GM21619 (cell line): ENCODE data around the gene ZFPM1.

ENCODE experiments used
- ATAC-seq: cut with Tn5 transposase; IDR thresholded peaks from one replicate; pipeline ENCODE4 v1.9.1; 2021; ENCODE audit not compliant: unreplicated experiment

The ZFPM1 gene

DNA sequence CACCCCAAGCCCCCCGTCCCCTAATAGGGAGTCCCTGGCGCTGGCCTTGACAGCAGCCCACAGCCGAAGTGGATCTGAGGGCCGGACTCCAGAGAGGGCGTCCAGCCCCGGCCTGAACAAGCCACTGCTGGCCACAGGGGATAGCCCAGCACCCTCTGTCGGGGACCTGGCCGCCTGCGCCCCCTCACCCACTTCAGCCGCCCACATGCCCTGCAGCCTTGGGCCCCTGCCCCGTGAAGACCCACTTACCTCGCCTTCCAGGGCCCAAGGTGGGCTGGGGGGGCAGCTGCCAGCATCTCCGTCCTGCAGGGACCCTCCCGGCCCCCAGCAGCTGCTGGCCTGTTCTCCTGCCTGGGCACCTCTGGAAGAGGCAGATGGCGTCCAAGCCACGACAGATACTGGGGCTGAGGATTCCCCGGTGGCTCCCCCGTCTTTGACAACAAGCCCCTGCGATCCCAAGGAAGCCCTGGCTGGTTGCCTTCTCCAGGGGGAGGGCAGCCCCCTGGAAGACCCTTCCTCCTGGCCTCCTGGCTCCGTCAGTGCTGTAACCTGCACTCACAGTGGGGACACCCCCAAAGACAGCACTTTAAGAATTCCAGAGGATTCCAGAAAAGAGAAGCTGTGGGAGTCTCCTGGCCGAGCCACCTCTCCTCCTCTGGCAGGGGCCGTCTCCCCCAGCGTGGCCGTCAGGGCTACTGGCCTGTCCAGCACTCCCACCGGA is 19.3 kb upstream of the ZFPM1 start:
- no peak for ATAC-seq

DNA sequence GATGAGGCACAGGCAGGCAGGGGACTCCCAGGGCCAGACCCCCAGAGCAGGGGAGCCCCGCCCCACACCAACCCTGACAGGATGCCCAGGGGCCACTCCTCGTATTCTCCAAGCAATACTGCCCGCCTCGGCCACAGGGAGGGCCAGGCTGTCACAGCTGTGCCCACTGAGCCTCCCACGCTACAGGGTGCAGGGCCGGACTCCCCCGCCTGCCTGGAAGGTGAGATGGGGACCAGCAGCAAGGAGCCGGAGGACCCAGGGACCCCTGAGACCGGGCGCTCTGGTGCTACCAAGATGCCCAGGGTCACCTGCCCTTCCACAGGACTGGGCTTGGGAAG is 18.8 kb upstream of the ZFPM1 start:
- ATAC-seq = no peak

DNA sequence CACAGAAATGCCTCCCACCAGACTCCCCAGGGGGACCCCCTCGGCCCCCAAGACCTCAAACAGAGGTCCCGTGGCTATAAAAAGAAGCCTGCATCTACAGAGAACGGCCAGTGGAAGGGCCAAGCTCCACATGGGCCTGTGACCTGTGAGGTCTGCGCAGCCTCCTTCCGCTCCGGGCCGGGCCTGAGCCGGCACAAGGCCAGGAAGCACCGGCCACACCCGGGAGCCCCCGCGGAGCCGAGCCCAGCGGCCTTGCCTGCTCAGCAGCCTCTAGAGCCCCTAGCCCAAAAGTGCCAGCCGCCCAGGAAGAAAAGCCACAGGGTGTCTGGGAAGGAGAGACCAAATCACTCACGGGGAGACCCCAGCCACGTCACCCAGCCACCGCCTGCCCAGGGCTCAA is 18.3 kb upstream of the ZFPM1 start:
- ATAC-seq = no peak

DNA sequence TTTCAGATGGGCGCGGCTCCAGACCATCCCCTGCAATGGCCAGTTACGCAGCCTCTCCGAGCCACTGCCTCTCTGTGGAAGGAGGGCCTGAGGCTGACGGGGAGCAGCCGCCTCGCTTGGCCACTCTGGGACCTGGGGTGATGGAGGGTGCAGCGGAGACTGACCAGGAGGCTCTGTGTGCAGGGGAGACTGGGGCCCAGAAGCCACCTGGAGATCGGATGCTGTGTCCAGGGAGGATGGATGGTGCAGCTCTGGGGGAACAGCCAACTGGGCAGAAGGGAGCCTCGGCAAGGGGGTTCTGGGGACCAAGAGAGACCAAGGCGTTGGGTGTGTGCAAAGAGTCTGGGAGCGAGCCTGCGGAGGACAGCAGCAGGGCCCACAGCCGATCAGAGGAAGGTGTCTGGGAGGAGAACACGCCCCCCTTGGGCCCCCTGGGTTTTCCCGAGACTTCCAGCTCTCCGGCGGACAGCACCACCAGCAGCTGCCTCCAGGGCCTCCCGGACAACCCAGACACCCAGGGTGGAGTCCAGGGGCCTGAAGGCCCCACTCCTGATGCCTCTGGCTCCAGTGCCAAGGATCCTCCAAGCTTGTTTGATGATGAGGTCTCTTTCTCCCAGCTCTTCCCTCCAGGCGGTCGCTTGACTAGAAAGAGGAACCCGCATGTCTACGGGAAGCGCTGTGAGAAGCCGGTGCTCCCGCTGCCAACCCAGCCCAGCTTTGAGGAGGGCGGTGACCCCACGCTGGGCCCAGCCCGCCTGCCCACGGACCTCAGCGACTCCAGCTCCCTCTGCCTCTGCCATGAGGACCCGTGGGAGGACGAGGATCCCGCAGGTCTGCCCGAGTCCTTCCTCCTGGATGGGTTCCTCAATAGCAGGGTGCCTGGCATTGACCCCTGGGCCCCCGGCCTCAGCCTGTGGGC is 17.4 kb upstream of the ZFPM1 start:
- ATAC-seq = no peak

DNA sequence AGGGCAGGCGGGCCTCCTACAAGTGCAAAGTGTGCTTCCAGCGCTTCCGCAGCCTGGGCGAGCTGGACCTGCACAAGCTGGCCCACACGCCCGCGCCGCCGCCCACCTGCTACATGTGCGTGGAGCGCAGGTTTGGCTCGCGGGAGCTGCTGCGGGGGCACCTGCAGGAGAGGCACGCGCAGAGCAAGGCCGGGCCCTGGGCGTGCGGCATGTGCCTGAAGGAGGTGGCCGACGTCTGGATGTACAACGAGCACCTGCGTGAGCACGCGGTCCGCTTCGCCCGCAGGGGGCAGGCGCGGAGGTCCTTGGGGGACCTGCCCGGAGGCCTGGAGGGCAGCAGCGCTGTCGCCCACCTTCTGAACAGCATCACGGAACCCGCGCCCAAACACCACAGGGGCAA is 16.3 kb upstream of the ZFPM1 start:
- no peak for ATAC-seq

DNA sequence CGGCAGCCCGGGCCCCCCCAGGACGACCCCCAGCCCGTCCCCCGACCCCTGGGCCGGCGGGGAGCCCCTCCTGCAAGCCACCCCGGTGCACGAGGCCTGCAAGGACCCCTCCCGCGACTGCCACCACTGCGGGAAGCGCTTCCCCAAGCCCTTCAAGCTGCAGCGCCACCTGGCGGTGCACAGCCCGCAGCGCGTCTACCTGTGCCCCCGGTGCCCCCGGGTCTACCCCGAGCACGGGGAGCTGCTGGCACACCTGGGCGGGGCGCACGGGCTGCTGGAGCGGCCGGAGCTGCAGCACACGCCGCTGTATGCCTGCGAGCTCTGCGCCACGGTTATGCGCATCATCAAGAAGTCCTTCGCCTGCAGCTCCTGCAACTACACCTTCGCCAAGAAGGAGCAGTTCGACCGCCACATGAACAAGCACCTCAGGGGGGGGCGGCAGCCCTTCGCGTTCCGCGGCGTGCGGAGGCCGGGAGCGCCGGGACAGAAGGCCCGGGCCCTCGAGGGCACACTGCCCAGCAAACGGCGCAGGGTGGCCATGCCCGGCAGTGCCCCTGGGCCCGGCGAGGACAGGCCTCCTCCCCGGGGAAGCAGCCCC is 15.6 kb upstream of the ZFPM1 start:
- no peak for ATAC-seq

DNA sequence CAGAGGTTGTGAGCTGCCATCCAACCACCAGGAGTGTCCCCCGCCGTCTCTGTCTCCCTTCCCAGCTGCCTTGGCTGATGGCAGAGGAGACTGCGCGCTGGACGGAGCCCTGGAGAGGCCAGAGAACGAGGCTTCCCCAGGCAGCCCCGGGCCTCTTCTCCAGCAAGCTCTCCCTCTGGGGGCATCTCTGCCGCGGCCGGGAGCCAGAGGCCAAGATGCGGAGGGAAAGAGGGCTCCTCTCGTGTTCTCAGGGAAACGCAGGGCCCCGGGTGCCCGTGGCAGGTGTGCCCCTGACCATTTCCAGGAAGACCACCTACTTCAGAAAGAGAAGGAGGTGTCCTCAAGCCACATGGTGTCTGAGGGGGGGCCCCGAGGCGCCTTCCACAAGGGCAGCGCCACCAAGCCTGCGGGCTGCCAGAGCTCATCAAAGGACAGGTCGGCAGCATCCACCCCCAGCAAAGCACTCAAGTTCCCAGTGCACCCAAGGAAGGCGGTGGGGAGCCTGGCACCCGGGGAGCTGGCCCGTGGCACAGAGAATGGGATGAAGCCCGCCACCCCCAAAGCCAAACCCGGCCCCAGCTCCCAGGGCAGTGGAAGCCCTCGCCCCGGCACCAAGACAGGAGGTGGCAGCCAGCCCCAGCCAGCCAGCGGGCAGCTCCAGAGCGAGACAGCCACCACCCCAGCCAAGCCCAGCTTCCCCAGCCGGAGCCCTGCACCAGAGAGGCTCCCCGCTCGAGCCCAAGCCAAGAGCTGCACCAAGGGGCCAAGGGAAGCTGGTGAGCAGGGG is 14.8 kb upstream of the ZFPM1 start:
- ATAC-seq = no peak

DNA sequence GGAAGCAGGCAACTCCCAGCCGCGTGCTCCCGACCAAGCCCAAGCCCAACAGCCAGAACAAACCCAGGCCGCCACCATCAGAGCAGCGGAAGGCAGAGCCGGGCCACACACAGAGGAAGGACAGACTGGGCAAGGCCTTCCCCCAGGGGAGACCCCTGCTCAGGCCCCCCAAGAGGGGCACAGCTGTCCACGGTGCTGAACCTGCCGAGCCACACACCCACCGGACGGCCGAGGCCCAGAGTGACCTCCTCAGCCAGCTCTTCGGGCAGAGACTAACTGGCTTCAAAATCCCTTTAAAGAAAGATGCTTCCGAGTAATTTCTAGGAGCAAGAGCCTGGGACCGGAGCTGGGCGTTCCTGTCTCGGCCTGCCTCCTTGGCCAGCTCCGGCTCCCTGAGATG is 14.1 kb upstream of the ZFPM1 start:
- ATAC-seq = no peak

DNA sequence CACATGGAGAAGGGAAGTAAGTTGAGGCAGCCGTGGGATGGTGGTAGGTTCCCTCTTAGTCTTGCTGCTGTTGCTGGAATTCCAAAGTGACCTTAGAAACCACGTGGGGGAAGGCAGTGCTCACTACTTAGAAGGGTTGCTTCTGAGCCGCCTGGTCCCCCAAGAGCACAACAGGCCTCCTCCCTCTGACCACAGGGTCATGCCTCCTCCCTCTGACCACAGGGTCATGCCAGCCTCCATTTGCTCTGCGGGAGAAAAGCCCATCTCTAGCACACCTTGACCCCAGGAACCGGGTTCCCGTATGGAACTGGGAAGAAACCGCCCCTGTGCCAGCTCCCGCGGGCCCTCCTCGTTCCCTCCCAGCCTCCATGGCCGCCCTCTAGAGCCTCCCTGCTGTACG is 13.4 kb upstream of the ZFPM1 start:
- no peak for ATAC-seq

DNA sequence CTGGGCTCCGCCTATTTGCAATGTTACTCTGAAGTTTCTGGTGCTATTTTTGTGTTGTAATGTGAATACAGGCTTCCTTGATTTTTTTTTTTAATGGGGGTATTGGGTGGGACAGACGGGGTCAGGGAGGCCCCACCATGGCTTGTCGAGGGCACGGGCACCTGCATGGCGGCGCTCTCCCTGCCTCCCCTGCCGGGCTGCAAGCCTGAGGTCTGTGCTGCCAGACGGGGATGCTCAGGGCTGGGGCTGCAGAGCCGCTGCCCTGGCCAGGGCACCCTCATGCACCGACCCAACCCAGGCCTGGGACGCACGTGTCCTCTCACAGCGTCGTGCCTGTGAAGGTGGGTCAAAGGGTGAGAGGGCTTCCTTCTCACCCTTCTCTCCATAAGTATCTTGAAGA is 13.0 kb upstream of the ZFPM1 start:
- no peak for ATAC-seq

DNA sequence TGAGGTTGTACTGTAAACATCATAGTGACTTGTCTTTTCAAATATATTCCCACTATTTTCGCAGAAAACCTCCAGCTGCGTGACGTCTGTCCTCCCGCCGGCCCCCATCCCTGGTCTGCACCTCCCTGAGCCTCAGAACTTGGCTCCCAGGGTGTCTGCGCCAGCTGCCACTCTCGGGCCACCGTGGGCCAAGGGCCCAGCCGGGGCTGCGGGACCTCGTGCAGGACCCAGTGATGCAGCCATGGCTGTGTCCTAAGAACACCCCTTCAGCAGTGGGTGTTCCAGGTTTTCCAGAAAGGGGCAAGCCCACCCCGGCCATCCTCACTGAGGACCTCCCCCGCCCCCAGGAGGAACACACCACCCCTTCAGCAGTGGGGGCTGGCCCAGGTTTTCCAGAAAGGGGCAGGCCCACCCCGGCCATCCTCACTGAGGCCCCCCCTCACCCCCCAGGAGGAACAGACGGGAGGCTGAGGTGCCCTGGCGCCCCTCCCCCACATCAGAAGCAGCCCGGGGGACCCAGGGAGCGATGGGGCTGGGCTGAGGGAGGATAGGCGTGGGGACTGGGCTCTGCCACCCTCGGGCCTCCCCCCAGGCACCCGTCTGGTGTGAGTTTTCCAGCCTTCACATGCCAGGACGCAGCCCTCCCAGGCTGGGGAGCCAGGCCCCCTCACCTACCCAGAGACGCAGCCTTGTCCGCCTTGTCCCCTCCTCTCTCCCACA is 12.2 kb upstream of the ZFPM1 start:
- ATAC-seq = no peak

DNA sequence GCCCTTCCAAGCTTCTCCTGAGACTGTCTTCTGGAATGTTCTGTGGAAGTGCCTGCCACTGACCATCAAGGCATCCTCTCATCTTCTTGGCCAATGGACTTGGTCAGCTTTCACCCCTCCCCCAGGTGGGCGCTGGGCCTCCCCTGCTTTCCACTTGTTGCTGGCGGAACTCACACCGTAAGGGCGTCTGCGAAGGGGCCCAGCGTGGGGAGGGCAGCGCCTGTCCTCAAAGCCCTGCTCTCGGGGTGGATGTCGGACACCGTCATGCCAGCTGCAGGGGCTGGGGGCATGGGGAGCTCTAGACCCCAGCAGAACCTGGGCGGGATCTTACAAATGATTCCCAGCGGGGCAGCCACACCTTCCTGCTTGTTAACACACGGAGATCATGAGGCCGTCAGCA is 11.6 kb upstream of the ZFPM1 start:
- ATAC-seq = no peak

DNA sequence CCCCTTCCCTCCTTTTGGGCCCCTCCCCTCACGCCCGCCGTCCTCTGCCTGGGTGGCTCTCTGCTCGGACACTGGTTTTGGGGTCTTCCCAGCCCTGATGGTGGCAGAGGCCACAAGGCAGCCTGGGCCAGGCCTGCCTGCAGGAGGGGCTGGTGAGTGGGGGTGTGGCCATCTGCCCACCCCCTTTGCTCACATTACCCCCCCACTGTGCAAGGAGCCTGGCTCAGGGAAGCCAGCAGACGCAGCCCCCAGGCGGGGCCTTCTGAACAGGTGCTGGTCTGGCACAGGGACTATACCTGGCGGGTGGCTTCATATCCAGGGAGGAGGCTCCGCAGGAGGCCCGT is 10.7 kb upstream of the ZFPM1 start:
- no peak for ATAC-seq

DNA sequence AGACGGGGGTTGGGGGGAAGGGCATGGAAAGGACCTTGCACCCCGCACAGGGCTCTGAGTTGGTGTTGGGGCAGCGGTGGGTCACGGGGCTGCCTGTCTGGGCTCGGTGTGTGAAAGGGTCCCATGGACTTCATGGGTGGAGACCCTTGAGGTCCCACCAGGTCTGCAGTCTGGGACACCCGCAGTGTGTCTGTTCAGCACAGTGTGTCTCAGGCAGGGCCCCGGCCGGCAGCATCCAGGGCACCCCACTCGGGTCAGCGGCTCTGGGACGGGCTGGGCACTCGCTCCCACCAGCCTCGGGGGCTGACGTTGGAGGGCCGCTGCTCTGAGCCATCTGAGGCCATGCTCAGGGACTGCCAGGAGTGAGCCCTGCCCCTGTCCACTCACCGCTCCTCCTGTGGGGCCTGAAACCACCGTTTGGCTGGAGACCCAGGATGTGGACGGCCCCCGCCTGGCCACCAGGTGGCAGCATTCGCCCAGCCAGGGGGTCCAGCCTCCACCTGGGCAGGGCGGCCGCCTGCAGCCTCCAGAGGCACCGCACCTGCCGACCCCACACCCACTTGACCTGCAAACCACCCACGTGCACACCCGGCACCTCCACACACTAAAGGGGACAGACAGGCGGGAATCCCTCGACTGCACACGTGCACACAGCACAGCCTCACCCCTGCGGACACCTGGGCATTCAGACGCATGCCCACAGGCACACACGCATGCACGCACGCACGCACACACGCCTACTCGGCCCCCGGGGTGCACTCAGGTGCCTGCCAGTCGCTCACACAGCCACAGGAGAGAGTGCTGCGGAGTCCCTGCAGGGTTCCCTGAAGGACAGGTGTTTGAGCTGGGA is 10.1 kb upstream of the ZFPM1 start:
- ATAC-seq = no peak

DNA sequence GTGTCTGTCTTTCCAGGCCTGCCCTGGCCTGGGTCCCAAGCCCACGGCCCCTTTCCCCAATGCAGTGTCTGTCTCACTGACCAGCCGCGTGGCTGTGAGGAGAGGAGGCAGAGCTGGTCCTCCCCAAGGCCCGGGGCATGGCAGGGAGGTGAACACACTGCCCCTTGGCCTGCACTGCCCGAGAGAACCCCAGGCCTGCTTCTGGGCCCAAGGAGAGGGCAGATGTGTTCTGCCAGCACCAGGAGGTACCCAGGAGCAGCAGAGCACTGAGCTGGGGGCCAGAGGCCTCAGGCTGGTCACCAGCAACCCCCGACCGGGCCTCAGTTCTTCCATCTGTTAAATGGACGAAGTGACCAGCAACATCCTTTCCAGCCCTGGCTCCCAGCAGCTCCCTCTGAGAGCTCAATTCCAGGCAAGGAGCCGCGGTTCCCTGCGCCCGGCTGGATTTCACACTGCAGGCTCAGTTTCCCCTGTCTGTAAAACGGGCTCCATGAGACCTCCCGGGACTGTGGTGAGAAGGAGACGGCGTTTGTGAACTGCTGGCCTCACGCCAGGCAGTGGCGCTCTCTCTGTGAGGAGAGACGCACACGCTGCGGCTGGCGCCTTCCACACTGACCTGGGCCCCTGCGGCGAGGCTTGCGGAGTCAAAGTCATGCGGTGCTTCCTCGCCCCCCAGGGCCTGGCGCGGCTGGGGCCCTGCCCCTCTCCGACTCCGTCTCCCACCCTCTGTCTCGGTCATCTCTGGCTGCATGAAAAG is 8.1 kb upstream of the ZFPM1 start:
- ATAC-seq = no peak

DNA sequence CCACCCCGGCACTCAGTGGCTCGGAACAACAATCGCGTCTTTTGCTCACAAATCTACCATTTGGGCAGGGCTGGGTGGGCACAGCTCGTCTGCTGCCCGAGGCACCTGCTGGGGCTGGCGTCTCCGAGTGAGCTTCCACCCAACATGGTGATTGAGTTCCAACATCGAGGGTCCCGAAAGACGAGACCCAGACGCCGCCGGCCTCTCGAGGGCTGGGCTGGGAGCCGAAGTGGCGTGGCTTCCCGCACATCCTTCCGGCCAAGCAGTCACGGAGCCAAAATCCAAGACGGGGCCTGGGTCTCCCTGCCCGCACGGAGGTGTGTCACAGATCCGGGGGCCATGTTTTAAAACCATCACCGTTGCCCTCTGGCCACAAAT is 7.5 kb upstream of the ZFPM1 start:
- no peak for ATAC-seq

DNA sequence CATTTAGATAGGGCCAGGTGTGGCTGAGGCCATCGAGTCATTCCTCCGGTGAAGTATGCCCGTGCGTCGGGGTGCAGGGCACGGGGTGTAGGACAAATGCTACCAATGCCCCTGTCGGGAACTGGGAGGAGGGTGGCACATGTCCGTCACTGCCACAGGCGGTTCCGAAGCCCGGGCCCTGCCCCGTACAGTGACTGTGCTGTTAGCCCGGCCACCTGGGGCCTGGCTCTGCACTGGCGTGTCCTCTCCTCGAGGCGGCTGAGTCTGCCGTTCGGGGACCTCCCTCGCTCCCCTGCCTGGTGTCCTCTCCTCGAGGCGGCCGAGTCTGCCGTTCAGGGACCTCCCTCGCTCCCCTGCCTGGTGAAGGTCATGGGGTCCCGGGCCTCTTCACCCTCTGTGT is 7.0 kb upstream of the ZFPM1 start:
- no peak for ATAC-seq

DNA sequence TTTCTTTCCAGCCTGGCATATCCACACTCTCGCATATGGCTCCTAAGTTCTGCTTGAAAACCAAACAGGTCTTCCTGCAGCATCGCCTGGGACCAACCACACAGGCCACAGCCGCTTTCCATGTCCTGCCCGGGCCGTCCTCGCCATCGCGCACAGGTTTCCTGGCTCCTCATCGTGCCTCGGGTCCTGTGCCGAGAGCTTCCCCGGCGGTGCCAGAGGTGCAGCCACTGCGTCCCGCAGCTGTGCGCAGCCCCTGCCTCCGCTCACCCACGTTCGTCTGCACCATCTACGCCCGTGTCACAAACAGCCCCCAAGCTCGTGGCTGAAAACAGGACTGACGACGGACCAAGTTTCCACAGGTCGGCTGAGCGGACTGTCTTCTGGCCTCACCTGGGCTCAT is 6.3 kb upstream of the ZFPM1 start:
- ATAC-seq = no peak

DNA sequence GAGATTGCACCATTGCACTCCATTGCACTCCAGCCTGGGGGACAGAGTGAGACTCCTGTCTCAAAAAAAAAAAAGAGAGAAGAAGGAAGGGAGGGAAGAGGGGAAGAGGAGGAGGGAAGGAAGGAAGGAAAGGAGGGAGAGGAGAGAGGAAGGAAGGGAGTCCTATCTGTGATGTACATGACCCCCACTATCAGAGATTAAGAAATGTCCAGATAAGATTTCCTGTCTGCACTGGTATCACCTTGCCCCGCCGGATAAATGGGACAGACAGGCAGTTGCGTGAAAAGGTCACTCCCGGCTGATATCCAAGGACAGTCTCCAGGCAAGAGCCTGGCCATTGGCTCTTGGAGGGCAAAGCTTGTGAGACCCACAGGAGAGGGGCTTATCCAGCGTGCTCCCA is 5.2 kb upstream of the ZFPM1 start:
- no peak for ATAC-seq
